ENCODE results near the gene TBX6.
"Not testable (repeated sequence)": the region's sequence is repeated elsewhere in the genome, so short reads cannot be mapped to it uniquely, and the experiment has no call there.

The TBX6 gene

GRCh38 chr16:30091474-30092372 is at the start of gene TBX6:
Gene TBX6, minus strand, starts transcription at chr16:30091924. Its CDS starts 731 bp downstream, at chr16:30091193.
- DNase-seq (ENCODE audit: low spot score) = peak; percentile 92

DNA sequence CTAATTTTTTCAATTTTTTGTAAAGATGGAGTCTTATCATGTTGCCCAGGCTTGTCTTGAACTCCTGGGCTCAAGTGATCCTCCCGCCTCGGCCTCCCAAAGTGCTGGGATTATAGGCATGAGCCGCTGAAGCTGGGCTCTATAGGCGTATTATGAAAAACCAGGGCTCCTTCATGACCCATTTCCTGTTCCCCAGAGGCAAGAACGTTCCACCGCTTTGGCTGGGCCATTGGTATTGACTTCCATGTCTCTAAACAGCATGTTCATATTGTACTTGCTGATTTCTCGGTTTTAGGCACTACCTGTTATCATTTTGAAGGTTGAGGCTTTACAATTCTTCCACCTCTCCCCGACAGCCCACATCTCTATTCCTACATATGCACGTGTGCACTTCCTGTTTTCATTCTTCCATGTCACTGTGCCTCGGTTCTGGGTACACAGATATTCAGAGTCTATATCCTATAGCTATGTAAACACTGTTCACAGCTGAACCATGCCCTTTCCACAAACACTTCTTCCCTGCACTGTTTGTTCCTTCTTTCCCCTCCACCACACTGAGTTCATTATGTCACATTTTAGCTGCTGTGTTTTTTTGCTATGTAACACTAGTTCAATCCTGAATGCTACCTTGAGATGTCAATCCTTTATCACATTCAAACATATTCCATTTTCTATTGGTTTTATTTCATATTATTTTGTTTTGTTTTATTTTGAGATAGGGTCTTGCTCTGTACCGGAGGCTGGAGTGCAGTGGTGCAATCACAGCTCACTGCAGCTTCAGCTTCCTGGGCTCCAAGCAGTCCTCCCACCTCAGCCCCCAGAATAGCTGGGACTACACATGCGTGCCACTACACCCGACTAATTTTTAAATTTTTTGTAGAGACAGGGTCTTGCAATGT is 48.1 kb upstream of the TBX6 start:
- no peak for DNase-seq (ENCODE audit: low spot score)

DNA sequence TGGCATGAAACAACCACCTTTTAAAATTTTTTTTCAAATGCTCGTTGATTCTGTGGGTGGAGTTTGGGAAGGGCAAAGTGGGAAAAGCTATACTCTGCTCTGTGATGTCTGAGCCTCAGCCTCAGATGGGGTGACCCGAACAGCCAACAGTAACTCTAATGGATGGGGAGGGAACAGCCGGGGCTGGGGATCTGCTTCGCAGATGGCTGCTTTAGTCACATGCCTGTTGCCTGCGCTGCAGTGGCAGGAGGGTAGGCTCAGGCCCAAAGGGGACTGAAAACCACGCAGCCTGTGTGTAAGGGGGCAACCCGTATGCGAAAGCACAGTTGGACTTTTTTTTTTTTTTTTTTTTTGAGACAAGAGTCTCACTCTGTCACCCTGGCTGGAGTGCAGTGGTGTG is 46.2 kb upstream of the TBX6 start:
- DNase-seq (ENCODE audit: low spot score) = no peak

- no peak for DNase-seq (ENCODE audit: low spot score)
These were observed 45.4 kb upstream of the TBX6 start for GRCh38 chr16:30136971-30137605.

DNA sequence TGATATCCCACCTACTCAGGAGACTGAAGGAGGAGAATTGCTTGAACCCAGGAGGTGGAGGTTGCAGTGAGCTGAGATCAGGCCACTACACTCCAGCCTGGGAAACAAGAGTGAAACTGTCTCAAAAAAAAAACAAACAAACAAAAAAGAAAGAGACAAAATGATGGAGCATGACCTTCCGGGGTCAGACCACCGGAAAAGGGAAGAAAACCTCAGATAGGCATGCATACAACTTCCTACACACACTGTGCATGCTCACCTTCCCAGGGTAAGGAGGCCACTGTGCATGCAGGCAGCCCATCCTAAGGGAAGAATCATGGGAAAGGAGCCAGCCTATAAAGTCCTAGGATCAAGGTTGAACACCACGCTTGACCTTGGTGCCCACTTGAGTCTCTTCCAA is 40.9 kb upstream of the TBX6 start:
- DNase-seq (ENCODE audit: low spot score) = no peak

DNA sequence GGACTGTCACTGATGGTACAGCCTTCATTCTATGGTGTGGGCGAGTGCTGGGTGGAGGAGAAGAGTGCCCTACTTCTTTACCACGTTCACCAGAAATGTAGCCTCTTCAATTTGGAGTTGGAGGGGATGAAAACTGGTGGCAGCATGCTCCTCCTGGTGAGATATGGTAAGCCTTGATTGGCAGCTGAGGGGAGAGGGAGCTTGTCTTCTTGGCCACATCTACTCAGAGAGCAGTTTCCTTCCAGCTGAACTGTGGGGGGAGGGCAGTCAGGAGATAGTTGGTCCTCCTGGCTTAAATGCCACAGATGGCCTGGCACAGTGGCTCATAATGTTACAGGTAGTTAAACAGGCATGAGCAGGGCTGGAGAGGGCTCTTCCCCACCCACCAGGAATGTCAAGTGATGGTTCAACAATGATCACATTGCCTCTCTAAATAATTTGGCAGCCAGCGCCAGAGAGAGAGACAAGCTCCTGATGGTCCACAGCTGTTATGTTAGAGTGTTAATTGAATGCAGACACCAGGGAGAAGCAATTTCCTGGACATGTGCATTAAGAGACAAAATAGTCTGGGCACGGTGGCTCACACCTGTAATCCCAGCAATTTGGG is 40.2 kb upstream of the TBX6 start:
- no peak for DNase-seq (ENCODE audit: low spot score)

GRCh38 chr16:30127993-30128392 is 36.3 kb upstream of the TBX6 start:
- DNase-seq (ENCODE audit: low spot score) = no peak

GRCh38 chr16:30125690-30126089 is 34.0 kb upstream of the TBX6 start:
- not testable (repeated sequence) for DNase-seq (ENCODE audit: low spot score)

DNA sequence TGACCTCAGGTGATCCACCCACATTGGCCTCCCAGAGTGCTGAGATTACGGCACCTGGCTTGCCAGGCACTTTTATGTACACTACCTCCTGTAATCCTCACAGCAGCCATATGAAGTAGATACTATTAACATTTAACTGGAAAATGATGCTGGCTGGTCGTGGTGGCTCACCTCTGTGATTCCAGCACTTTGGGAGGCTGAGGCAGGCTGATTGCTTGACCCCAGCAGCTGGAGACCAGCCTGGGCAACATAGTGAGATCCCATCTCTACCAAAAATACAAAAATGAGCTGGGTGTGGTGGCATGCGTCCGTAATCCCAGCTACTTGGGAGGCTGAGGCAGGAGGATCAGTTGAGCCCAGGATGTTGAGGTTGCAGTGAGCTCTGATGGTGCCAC is 33.3 kb upstream of the TBX6 start:
- no peak for DNase-seq (ENCODE audit: low spot score)

DNA sequence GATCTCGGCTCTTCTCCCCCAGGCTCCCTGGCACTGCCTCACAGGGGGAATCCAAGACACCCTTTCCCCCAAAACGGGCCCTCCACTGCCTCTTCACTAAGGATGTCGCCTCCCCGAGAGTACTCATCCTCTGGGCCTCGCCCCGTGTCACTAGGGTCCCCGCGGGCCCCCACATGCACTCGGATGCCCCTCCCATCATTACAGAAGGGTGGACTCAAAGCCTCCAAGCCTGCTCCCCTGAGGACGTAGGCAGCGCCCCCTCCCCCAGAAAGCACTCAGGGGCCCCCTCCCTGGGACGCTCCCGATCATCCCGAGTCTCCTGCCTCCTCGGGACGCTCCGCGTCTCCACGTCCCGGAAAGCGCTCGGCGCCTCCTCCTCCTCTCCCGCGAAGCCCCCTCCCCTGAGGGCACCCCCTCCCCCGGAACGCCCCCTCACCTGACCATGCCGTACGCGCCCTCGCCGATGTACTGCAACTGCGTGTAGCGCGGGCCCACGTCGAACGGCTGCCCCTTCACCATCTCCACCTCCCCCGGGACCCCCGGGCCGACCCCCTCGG is 31.0 kb upstream of the TBX6 start:
- peak; percentile 9 for DNase-seq (ENCODE audit: low spot score)

GRCh38 chr16:30121741-30122571 is 30.2 kb upstream of the TBX6 start:
- no peak for DNase-seq (ENCODE audit: low spot score)

DNA sequence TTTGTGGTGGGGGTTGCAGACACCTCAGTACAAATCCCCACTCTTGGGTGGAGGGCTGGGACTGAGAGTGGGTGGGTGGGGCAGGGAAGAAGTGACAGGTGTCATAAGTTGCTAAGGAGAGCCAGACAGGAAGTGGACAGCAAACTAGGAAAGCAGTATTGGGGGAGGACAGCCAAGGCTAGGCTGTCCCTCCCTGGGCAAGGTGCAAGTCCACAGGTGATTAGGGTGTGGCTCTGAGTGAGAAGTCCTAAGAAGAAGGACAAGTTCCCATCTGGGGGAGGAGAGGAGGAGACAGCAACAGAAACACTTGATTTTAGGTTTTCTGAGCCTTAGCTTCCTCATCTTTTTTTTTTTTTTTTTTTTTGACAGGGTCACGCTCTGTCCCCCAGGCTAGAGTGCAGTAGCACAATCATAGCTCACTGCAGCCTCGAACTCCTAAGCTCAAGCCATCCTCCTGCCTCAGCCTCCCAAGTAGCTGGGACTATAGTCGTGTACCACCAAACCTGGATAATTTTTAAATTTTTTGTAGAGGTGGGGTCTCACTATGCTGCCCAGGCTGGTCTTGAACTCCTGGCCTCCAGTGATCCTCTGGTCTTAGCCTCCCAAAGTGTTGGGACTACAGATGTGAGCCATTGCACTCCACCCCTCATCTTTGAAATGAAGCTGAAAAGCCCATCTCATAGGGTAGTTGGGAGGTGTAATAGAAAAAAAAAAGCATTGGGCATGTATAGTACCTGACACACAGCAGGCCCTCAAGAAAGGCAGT is 28.8 kb upstream of the TBX6 start:
- no peak for DNase-seq (ENCODE audit: low spot score)

GRCh38 chr16:30119428-30119827 is 27.7 kb upstream of the TBX6 start:
- DNase-seq (ENCODE audit: low spot score) = no peak

DNA sequence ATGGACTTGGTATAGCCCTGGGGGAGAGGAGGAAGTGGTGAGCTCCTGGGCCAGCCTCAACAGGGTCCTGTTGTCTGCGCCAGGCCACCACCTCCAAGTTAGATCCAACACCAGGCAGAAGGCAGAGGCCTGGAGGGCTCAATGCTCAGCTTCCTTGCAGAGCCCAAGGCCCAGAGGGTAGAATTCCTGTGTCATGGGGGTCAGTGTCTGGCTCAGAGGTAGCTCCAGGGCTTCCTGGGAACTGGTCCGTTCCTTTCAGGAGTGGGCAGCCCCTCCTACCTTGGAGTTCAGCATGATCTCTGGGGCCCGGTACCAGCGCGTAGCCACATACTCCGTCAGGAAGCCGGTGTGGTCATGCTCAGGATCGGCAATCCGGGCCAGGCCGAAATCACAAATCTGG is 26.0 kb upstream of the TBX6 start:
- DNase-seq (ENCODE audit: low spot score) = no peak

DNA sequence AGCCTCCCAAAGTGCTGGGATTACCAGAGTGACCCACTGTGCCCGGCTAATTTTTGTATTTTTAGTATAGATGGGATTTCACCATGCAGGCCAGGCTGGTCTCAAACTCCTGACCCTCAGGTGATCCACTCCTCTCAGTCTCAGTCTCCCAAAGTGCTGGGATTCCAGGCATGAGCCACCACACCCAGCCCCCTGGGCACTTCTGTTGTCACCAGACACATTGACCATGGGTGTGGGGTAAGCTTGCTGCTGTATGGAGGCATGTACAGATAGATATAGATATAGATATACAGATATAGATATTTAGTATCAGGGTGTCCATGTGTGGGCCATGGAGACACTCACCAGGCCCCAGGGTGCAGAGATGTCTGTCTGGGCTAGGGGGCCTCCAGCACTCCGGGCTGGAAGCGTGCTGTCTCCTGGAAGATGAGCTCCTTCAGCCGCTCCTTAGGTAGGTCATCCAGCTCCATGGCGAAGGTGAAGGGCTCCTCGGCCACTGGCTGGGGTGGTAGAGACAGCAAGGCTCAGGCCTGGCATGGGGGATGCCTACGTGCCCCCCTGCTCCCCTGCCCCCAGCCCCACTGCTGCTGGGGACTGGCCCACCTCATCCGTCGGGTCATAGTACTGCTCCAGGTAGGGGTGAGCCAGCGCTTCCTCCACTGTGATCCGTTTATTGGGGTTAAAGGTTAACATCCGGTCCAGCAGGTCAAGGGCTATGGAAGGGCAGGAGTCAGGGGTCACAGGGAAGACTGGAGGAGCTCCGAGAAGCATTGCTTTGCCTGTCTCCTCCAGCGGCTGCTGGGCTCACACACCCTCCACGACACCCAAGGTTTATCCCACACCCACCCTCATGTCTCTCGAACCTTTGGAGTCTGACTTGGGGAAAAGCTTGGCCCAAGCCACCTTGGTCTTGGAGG is 24.8 kb upstream of the TBX6 start:
- no peak for DNase-seq (ENCODE audit: low spot score)

DNA sequence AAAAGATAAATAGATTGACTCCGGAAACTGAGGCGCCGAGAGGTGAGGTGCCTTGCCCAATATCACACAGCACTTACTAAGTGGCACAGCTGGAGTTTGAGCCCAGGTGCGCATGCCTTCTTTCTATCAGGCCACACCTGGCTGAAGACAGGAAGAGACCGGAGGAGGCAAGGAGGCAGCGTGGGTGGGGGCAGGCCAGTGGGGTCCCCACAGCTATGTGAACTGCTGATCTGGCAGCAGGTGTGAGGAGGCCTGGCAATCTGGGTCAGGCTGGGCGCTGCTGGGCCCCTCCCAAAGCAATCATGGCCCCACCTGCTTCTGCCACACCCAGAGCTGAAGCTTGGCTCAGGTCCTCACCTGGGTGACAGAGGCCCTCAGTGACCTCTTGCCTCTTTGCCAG is 23.5 kb upstream of the TBX6 start:
- peak; percentile 44 for DNase-seq (ENCODE audit: low spot score)

DNA sequence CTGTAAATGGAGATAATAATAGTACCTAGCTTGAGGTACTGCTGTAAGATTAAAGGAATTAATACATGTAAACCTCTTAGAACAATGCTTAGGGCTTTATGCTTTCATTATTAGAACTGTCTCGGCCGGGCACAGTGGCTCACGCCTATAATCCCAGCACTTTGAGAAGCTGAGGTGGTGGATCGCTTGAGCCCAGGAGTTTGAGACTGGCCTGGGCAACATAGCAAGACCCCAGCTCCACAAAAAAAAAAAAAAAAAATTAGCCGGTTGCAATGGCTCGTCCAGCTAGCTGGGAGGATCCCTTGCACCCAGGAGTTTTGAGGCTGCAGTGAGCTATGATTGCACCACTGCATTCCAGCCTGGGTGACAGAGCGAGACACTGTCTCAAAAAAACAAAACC is 23.1 kb upstream of the TBX6 start:
- not testable (repeated sequence) for DNase-seq (ENCODE audit: low spot score)

DNA sequence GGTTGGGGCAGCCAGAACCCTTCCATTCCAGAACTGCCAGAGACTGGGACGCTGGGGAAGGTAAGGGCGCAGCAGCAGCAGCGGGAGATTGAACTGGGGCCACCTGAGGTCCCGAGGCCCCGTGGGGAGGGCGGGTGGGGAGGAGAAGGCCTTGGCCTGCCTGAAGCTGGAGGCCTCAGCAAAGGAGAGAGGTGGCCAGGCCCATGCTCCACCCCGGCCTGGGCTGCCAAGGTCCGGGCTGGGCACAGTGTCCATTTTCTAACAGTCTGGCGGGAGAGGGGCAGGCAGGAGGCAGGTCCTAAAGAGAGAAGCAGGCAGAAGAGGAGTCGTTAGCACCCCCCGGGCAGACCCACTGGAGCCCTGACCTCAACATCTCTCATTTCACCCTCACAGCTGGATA is 22.7 kb upstream of the TBX6 start:
- DNase-seq (ENCODE audit: low spot score) = no peak

All from CD4-positive, alpha-beta T cell treated with Interleukin-6 at 100 ng/mL for 8 hours (primary cell).